ENCODE measurements around the gene PIH1D2. TPM values are rescaled to one million over a fixed set of nuclear protein-coding genes. Genes with fewer than 3 reads are reported as not detected.

Gene PIH1D2
- total and polyA plus RNA-seq, 2 donors from 2014 or later, result 6.6 to 7.5 TPM

- intact Hi-C loops (cut with DNase I), result no loop called here
- Histone ChIP-seq H3K4me3 (ENCODE audit: low read length in 3 of 3) (peak overlapping the region; percentile 77 to 97 (median 96)), H3K36me3 (ENCODE audit: control insufficient read depth in 2 of 3, insufficient read depth in 3 of 3, low read length in 3 of 3) (peaks cover 0 to 26% (median 15%) of the 10 kb centered on the region in 3 donors), H3K9ac (ENCODE audit: low read length in 3 of 3) (peak overlapping the region; percentile 61 to 96 (median 93)), H3K9me3 (ENCODE audit: control insufficient read depth in 2 of 3, insufficient read depth in 1 of 3, low read length in 3 of 3) (no peaks in the 10 kb centered on the region), H3K27ac (ENCODE audit: low read depth in 2 of 2, low read length in 2 of 2) (peak overlapping the region; percentile 95 to 97), H3K27me3 (ENCODE audit: control insufficient read depth, insufficient read depth, low read length) (no peaks in the 10 kb centered on the region), H3K4me1 (ENCODE audit: control insufficient read depth in 2 of 3, insufficient read depth in 2 of 3, low read depth in 1 of 3, low read length in 3 of 3) (peaks cover 0 to 5% (median 0%) of the 10 kb centered on the region in 3 donors)
- DNase-seq (peak in 1 of 5 donors; percentile 31), FAIRE-seq (no peak)
- no peak for TF ChIP-seq CTCF (IDR thresholded peaks at IDR 0.05; ENCODE audit: borderline replicate concordance, extremely low read depth, insufficient read depth)
Observed at GRCh38 chr11:112025707-112026106, 48.1 kb downstream of the PIH1D2 start.

- Histone ChIP-seq H3K27ac (ENCODE audit: low read depth in 2 of 2, low read length in 2 of 2) (peak within 1 kb of the TSS; percentile 95 to 97), H3K36me3 (ENCODE audit: control insufficient read depth in 2 of 3, insufficient read depth in 3 of 3, low read length in 3 of 3) (peaks cover 0 to 27% (median 12%) of the 10 kb centered on the region in 3 donors), H3K4me1 (ENCODE audit: control insufficient read depth in 2 of 3, insufficient read depth in 2 of 3, low read depth in 1 of 3, low read length in 3 of 3) (peaks cover 0 to 5% (median 0%) of the 10 kb centered on the region in 3 donors), H3K9me3 (ENCODE audit: control insufficient read depth in 2 of 3, insufficient read depth in 1 of 3, low read length in 3 of 3) (no peaks in the 10 kb centered on the region), H3K27me3 (ENCODE audit: control insufficient read depth, insufficient read depth, low read length) (no peaks in the 10 kb centered on the region), H3K9ac (ENCODE audit: low read length in 3 of 3) (peak within 1 kb of the TSS; percentile 61 to 96 (median 93)), H3K4me3 (ENCODE audit: low read length in 3 of 3) (peak within 1 kb of the TSS; percentile 77 to 97 (median 96))
- intact Hi-C loops (cut with DNase I), result no loop called here
- peak; percentile 92 to 97 (median 94) for DNase-seq
- no peak for TF ChIP-seq CTCF (IDR thresholded peaks at IDR 0.05; ENCODE audit: borderline replicate concordance, extremely low read depth, insufficient read depth)
- no peak for FAIRE-seq
Observed at GRCh38 chr11:112024773-112025678, 48.8 kb downstream of the PIH1D2 start, which contains the start of gene DLAT. Gene DLAT (plus strand): TSS chr11:112025408. CDS start chr11:112025473, 65 bp downstream.

GRCh38 chr11:112024178-112024772 is 49.5 kb downstream of the PIH1D2 start:
- DNase-seq (peak in 1 of 5 donors; percentile 27), FAIRE-seq (no peak)
- intact Hi-C loops (cut with DNase I), result no loop called here
- H3K27me3 ChIP-seq (ENCODE audit: control insufficient read depth, insufficient read depth, low read length), result no peaks in the 10 kb centered on the region
- H3K4me1 ChIP-seq (ENCODE audit: control insufficient read depth in 2 of 3, insufficient read depth in 2 of 3, low read depth in 1 of 3, low read length in 3 of 3), result peaks cover 0 to 5% (median 0%) of the 10 kb centered on the region in 3 donors
- no peak for TF ChIP-seq CTCF (IDR thresholded peaks at IDR 0.05; ENCODE audit: borderline replicate concordance, extremely low read depth, insufficient read depth)
- H3K36me3 ChIP-seq (ENCODE audit: control insufficient read depth in 2 of 3, insufficient read depth in 3 of 3, low read length in 3 of 3), result peaks cover 0 to 26% (median 8%) of the 10 kb centered on the region in 3 donors
- H3K27ac ChIP-seq (ENCODE audit: low read depth in 2 of 2, low read length in 2 of 2), result peak overlapping the region; percentile 95 to 97
- no peaks in the 10 kb centered on the region for H3K9me3 ChIP-seq (ENCODE audit: control insufficient read depth in 2 of 3, insufficient read depth in 1 of 3, low read length in 3 of 3)
- peak overlapping the region; percentile 61 to 96 (median 93) for H3K9ac ChIP-seq (ENCODE audit: low read length in 3 of 3)
- peak overlapping the region; percentile 77 to 97 (median 96) for H3K4me3 ChIP-seq (ENCODE audit: low read length in 3 of 3)

Data from kidney (tissue), 14 donors.